Liver (tissue), 9 donors: ENCODE data around the gene GALE. TPM values are rescaled to one million over a fixed set of nuclear protein-coding genes. Genes with fewer than 3 reads are reported as not detected.
"Not testable (repeated sequence)": the region's sequence is repeated elsewhere in the genome, so short reads cannot be mapped to it uniquely, and the experiment has no call there.

Experiments
- DNase-seq: peaks from one replicate; pipeline ENCODE4 v3.0.0-alpha.2; 2017; ENCODE audit warnings: low spot score
- H3K27ac ChIP-seq, 2 donors: one replicate each; pipeline ENCODE4 v1.7.0; 2013; ENCODE audit warnings: inconsistent platforms in 2 of 2, low read length in 2 of 2, control low read depth in 1 of 2, low read depth in 1 of 2, mild to moderate bottlenecking in 1 of 2
- H3K27me3 ChIP-seq, 4 donors: one replicate each; pipeline versions ENCODE4 v1.6.1 to v1.7.0; 2013; ENCODE audit warnings: low read length in 3 of 4, inconsistent platforms in 1 of 4, mild to moderate bottlenecking in 1 of 4, moderate library complexity in 1 of 4; ENCODE audit not compliant: control insufficient read depth in 4 of 4, insufficient read depth in 4 of 4
- H3K36me3 ChIP-seq, 4 donors: one replicate each; pipeline versions ENCODE4 v1.6.1 to v1.7.0; 2013; ENCODE audit warnings: low read length in 3 of 4, mild to moderate bottlenecking in 3 of 4, low read depth in 1 of 4, moderate library complexity in 1 of 4; ENCODE audit not compliant: control insufficient read depth in 4 of 4, insufficient read depth in 3 of 4
- H3K4me1 ChIP-seq, 4 donors: one replicate each; pipeline versions ENCODE4 v1.6.1 to v1.7.0; 2013; ENCODE audit warnings: low read length in 3 of 4, mild to moderate bottlenecking in 3 of 4, moderate library complexity in 1 of 4; ENCODE audit not compliant: control insufficient read depth in 4 of 4, insufficient read depth in 4 of 4
- H3K4me3 ChIP-seq, 3 donors: one replicate each; pipeline versions ENCODE4 v1.6.1 to v1.7.0; 2013; ENCODE audit warnings: low read length in 3 of 3, control low read depth in 1 of 3, low read depth in 1 of 3, mild to moderate bottlenecking in 1 of 3
- H3K9ac ChIP-seq, 2 donors: one replicate each; pipeline ENCODE4 v1.7.0; 2013; ENCODE audit warnings: low read length in 2 of 2, mild to moderate bottlenecking in 2 of 2, moderate library complexity in 2 of 2, control low read depth in 1 of 2, low read depth in 1 of 2
- H3K9me3 ChIP-seq, 4 donors: one replicate each; pipeline versions ENCODE4 v1.6.1 to v1.7.0; 2013; ENCODE audit warnings: low read length in 3 of 4; ENCODE audit not compliant: control insufficient read depth in 4 of 4
- EGR1 ChIP-seq, 2 donors: IDR thresholded peaks; 2 replicates each; pipeline ENCODE4 v1.6.1; 2016 to 2018; ENCODE audit warnings: antibody characterized with exemption in 2 of 2, low read depth in 2 of 2
- FOXA2 ChIP-seq: IDR thresholded peaks from 2 replicates; pipeline ENCODE4 v1.6.1; 2016; ENCODE audit warnings: antibody characterized with exemption
- GABPA ChIP-seq, 2 donors: IDR thresholded peaks in 1 of 2; conservative IDR thresholded peaks in 1 of 2; 2 replicates each; pipeline ENCODE4 v1.6.1; 2016; ENCODE audit warnings: antibody characterized with exemption in 2 of 2, mild to moderate bottlenecking in 1 of 2, moderate library complexity in 1 of 2
- HNF4A ChIP-seq, 2 donors: conservative IDR thresholded peaks; 2 replicates each; pipeline ENCODE4 v1.6.1; 2016; ENCODE audit warnings: antibody characterized with exemption in 2 of 2, mild to moderate bottlenecking in 2 of 2
- HNF4G ChIP-seq: IDR thresholded peaks from 2 replicates; pipeline ENCODE4 v1.6.1; 2016; ENCODE audit warnings: antibody characterized with exemption
- JUND ChIP-seq, 2 donors: IDR thresholded peaks; 2 replicates each; pipeline ENCODE4 v1.6.1; 2016; ENCODE audit warnings: antibody characterized with exemption in 2 of 2
- NR2F2 ChIP-seq: IDR thresholded peaks from 2 replicates; pipeline ENCODE4 v1.6.1; 2016; ENCODE audit warnings: antibody characterized with exemption
- RAD21 ChIP-seq, 2 donors: IDR thresholded peaks; 2 replicates each; pipeline ENCODE4 v1.6.1; 2016; ENCODE audit warnings: antibody characterized with exemption in 2 of 2, mild to moderate bottlenecking in 2 of 2
- RXRA ChIP-seq, 2 donors: IDR thresholded peaks; 2 replicates each; pipeline ENCODE4 v1.6.1; 2017 to 2018; ENCODE audit warnings: antibody characterized with exemption in 2 of 2, mild to moderate bottlenecking in 1 of 2
- SP1 ChIP-seq: IDR thresholded peaks from 2 replicates; pipeline ENCODE4 v1.6.1; 2018; ENCODE audit warnings: antibody characterized with exemption, mild to moderate bottlenecking
- TAF1 ChIP-seq: conservative IDR thresholded peaks from 2 replicates; pipeline ENCODE4 v1.6.1; 2016; ENCODE audit warnings: antibody characterized with exemption, mild to moderate bottlenecking
- WGBS: extraction: QIAGEN DNeasy Blood & Tissue Kit; methylation state at CpG from one replicate; pipeline ENCODE4 v1.1.7; 2013; 5-methylcytosine and 5-hydroxymethylcytosine counted together
- polyA plus RNA-seq, 2 donors: library from polyadenylated mRNA; stranded (reverse) in 1 of 2; unstranded in 1 of 2; fragments of 200-250 nt in 1 of 2; fragments of >200 nt in 1 of 2; fragmentation: Nextera tagmentation in 1 of 2; extraction: Ambion mirVana in 1 of 2; gene quantifications; one replicate each; pipeline versions ENCODE4 v1.2.1 to v1.2.3, GENCODE V29; 2013 to 2015
- total RNA-seq, 2 donors: library from RNA; depleted of rRNA; stranded (reverse); fragments of >200 nt; gene quantifications; one replicate each; pipeline ENCODE4 v1.2.3, GENCODE V29; 2014
- TF ChIP-seq, protein P1 (sequence below): IDR thresholded peaks from 2 replicates; pipeline ENCODE4 v1.6.1; 2016; ENCODE audit warnings: antibody characterized with exemption, mild to moderate bottlenecking
- TF ChIP-seq, protein P2 (sequence below): IDR thresholded peaks from 2 replicates; pipeline ENCODE4 v1.6.1; 2016; ENCODE audit warnings: antibody characterized with exemption
- TF ChIP-seq, protein P3 (sequence below): fragments of 150-350 bp; IDR thresholded peaks from 2 replicates; pipeline ENCODE4 v1.5.1; 2017; ENCODE audit warnings: improper control_type of control experiment, low read depth, low read length; ENCODE audit not compliant: missing input control
- TF ChIP-seq, protein P4 (sequence below): IDR thresholded peaks from 2 replicates; pipeline ENCODE4 v1.6.1; 2016; ENCODE audit warnings: antibody characterized with exemption
- TF ChIP-seq, protein P5 (sequence below): IDR thresholded peaks from 2 replicates; pipeline ENCODE4 v1.6.1; 2016; ENCODE audit warnings: antibody characterized with exemption
- donor health status: healthy.
- donor health status: healthy.
- donor health status: healthy.
- donor health status: healthy.
- donor health status: healthy.

The GALE gene
- total and polyA plus RNA-seq, 4 donors: 22.9 to 43.4 (median 38.7) TPM

DNA sequence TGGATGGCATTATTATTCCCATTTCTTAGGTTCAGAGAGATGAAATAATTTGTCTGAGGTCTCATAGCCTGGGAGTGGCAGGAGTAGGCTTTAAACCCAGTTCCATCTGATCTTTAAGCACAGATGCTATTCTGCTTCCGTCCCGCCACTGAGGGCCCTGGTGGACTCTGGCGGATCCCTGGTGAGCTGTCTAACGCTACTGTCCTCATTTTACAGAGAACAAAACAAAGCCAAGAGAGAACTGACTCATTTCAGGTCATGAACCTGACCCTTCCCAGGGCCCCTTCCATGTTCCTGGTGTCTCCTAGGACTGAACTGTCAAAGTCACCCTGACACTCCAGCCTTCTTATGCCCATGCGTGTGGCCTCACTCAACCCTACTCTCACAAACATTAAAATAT lies 3.1 kb upstream of the GALE start:
- peaks cover 1 to 25% (median 11%) of the 10 kb centered on the region in 4 donors for H3K36me3 ChIP-seq
- H3K27ac ChIP-seq: no peak overlapping the region
- H3K9me3 ChIP-seq: no peaks in the 10 kb centered on the region
- no peak overlapping the region for H3K9ac ChIP-seq
- no peak overlapping the region for H3K4me3 ChIP-seq
- DNase-seq: no peak
- WGBS: 85% methylated on average over 5 of the region's 5 CpGs
- no peaks in the 10 kb centered on the region for H3K27me3 ChIP-seq
- H3K4me1 ChIP-seq: peaks cover 9 to 45% (median 39%) of the 10 kb centered on the region in 4 donors
- TF ChIP-seq JUND (IDR thresholded peaks at IDR 0.05): no peak
- no peak for TF ChIP-seq RAD21 (IDR thresholded peaks at IDR 0.05)
- TF ChIP-seq SP1: no peak
- TF ChIP-seq, protein P1, sequence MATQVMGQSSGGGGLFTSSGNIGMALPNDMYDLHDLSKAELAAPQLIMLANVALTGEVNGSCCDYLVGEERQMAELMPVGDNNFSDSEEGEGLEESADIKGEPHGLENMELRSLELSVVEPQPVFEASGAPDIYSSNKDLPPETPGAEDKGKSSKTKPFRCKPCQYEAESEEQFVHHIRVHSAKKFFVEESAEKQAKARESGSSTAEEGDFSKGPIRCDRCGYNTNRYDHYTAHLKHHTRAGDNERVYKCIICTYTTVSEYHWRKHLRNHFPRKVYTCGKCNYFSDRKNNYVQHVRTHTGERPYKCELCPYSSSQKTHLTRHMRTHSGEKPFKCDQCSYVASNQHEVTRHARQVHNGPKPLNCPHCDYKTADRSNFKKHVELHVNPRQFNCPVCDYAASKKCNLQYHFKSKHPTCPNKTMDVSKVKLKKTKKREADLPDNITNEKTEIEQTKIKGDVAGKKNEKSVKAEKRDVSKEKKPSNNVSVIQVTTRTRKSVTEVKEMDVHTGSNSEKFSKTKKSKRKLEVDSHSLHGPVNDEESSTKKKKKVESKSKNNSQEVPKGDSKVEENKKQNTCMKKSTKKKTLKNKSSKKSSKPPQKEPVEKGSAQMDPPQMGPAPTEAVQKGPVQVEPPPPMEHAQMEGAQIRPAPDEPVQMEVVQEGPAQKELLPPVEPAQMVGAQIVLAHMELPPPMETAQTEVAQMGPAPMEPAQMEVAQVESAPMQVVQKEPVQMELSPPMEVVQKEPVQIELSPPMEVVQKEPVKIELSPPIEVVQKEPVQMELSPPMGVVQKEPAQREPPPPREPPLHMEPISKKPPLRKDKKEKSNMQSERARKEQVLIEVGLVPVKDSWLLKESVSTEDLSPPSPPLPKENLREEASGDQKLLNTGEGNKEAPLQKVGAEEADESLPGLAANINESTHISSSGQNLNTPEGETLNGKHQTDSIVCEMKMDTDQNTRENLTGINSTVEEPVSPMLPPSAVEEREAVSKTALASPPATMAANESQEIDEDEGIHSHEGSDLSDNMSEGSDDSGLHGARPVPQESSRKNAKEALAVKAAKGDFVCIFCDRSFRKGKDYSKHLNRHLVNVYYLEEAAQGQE: no peak
- TF ChIP-seq RXRA (IDR thresholded peaks at IDR 0.05): no peak
- TF ChIP-seq FOXA2: no peak
- TF ChIP-seq HNF4G: no peak
- TF ChIP-seq GABPA (IDR thresholded peaks at IDR 0.05 in 1 of 2, conservative IDR thresholded peaks at IDR 0.05 in 1 of 2): no peak
- TF ChIP-seq, protein P2, sequence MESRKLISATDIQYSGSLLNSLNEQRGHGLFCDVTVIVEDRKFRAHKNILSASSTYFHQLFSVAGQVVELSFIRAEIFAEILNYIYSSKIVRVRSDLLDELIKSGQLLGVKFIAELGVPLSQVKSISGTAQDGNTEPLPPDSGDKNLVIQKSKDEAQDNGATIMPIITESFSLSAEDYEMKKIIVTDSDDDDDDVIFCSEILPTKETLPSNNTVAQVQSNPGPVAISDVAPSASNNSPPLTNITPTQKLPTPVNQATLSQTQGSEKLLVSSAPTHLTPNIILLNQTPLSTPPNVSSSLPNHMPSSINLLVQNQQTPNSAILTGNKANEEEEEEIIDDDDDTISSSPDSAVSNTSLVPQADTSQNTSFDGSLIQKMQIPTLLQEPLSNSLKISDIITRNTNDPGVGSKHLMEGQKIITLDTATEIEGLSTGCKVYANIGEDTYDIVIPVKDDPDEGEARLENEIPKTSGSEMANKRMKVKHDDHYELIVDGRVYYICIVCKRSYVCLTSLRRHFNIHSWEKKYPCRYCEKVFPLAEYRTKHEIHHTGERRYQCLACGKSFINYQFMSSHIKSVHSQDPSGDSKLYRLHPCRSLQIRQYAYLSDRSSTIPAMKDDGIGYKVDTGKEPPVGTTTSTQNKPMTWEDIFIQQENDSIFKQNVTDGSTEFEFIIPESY: no peak

DNA sequence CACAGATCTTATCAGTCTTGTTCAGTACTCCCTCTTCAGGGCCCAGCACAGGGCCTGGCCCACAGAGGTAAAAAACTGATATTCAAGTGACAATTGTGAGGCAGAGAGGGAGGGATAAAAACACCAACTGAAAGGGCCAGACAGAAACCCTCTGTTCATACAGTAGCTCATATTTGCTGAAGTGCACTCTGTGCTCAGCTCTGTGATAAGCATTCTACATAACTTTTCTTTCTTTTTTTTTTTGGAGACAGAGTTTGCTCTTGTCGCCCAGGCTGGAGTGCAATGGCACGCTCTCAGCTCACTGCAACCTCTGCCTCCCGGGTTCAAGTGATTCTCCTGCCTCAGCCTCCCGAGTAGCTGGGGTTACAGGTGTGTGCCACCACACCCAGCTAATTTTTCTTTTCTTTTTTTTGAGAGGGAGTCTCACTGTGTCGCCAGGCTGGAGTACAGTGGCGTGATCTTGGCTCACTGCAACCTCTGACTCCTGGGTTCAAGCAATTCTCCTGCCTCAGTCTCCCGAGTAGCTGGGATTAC lies 2.3 kb upstream of the GALE start:
- not testable (repeated sequence) for DNase-seq, H3K27me3 ChIP-seq, H3K9me3 ChIP-seq, H3K4me3 ChIP-seq, H3K9ac ChIP-seq
- peak overlapping the region in 1 of 2 donors; percentile 100 for H3K27ac ChIP-seq
- WGBS: 93% methylated on average over 7 of the region's 7 CpGs
- H3K36me3 ChIP-seq: peaks cover 2 to 23% (median 9%) of the 10 kb centered on the region in 4 donors
- H3K4me1 ChIP-seq: peaks cover 12 to 47% (median 44%) of the 10 kb centered on the region in 4 donors

DNA sequence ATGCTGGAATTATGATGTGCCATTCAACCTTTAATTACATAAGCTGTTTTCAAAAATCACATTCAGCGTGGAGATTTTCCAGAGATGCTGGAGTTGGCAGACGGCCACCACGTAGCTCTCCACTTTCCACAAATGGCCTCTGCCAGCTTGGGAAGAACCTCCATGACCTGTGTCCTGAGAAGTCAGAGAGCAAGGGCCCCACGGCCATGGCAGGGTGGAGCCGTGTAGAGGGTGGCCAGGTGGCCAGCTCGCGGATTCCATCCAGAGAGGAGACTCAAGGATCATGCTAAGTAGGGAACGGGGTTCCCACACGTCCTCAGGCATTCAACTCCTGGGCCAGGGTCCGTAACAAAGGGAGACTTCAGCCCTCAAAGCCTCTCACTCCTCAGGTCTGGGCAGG lies 1.3 kb upstream of the GALE start:
- H3K4me3 ChIP-seq: no peak overlapping the region
- TF ChIP-seq HNF4A (conservative IDR thresholded peaks at IDR 0.05) (peak; percentile 5 to 28), TAF1 (no peak), JUND (IDR thresholded peaks at IDR 0.05) (no peak), RAD21 (IDR thresholded peaks at IDR 0.05) (no peak), EGR1 (IDR thresholded peaks at IDR 0.05; ENCODE audit: low read depth in 2 of 2) (no peak), HNF4G (no peak), NR2F2 (no peak), FOXA2 (no peak), RXRA (IDR thresholded peaks at IDR 0.05) (peak; percentile 94 to 98)
- TF ChIP-seq, protein P3, sequence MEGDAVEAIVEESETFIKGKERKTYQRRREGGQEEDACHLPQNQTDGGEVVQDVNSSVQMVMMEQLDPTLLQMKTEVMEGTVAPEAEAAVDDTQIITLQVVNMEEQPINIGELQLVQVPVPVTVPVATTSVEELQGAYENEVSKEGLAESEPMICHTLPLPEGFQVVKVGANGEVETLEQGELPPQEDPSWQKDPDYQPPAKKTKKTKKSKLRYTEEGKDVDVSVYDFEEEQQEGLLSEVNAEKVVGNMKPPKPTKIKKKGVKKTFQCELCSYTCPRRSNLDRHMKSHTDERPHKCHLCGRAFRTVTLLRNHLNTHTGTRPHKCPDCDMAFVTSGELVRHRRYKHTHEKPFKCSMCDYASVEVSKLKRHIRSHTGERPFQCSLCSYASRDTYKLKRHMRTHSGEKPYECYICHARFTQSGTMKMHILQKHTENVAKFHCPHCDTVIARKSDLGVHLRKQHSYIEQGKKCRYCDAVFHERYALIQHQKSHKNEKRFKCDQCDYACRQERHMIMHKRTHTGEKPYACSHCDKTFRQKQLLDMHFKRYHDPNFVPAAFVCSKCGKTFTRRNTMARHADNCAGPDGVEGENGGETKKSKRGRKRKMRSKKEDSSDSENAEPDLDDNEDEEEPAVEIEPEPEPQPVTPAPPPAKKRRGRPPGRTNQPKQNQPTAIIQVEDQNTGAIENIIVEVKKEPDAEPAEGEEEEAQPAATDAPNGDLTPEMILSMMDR: no peak
- TF ChIP-seq, protein P4, sequence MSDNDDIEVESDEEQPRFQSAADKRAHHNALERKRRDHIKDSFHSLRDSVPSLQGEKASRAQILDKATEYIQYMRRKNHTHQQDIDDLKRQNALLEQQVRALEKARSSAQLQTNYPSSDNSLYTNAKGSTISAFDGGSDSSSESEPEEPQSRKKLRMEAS: no peak
- TF ChIP-seq, protein P1: no peak
- TF ChIP-seq, protein P5, sequence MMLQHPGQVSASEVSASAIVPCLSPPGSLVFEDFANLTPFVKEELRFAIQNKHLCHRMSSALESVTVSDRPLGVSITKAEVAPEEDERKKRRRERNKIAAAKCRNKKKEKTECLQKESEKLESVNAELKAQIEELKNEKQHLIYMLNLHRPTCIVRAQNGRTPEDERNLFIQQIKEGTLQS: no peak

More for the DNA sequence above, 1.3 kb upstream of the GALE start:
- WGBS: 35% methylated on average over 10 of the region's 10 CpGs
- DNase-seq: no peak
- Histone ChIP-seq H3K27ac (peak overlapping the region; percentile 99 to 100), H3K4me1 (peaks cover 12 to 50% (median 44%) of the 10 kb centered on the region in 4 donors), H3K36me3 (peaks cover 3 to 21% (median 7%) of the 10 kb centered on the region in 4 donors), H3K9ac (peak overlapping the region in 1 of 2 donors; percentile 8), H3K9me3 (no peaks in the 10 kb centered on the region), H3K27me3 (no peaks in the 10 kb centered on the region)
